Coronary artery (tissue), 2 donors: ENCODE data around the gene PRX.
A peak's percentile ranks its signal among the peaks of the same experiment; 100 is the strongest.
"Not testable (repeated sequence)": the region's sequence is repeated elsewhere in the genome, so short reads cannot be mapped to it uniquely, and the experiment has no call there.

ENCODE experiments used
- DNase-seq: peaks from one replicate; pipeline ENCODE4 v3.0.0-alpha.2; 2017; ENCODE audit warnings: low spot score
- H3K27ac ChIP-seq, 2 donors: fragments of 200-600 bp; sonication (generic); one replicate each; pipeline ENCODE4 v1.5.1; 2016 to 2019
- H3K4me3 ChIP-seq: fragments of 200-600 bp; sonication (generic); 2 replicates; pipeline ENCODE4 v1.5.1; 2016; ENCODE audit warnings: mild to moderate bottlenecking, moderate library complexity
- CTCF ChIP-seq: fragments of 200-600 bp; sonication (generic); IDR thresholded peaks from one replicate; pipeline ENCODE4 v1.5.1; 2019; ENCODE audit warnings: antibody characterized with exemption

Gene PRX

GRCh38 chr19:40433391-40434216 is 20.4 kb upstream of the PRX start:
- H3K4me3 ChIP-seq = peak overlapping the region; percentile 65
- peak overlapping the region; percentile 88 to 92 for H3K27ac ChIP-seq
- peak; percentile 94 for DNase-seq
- no peak for TF ChIP-seq CTCF

GRCh38 chr19:40432760-40433159 is 19.6 kb upstream of the PRX start:
- DNase-seq = not testable (repeated sequence)
- Histone ChIP-seq H3K27ac (peak overlapping the region; percentile 88 to 92), H3K4me3 (peak overlapping the region; percentile 65)

- peak overlapping the region; percentile 88 to 92 for H3K27ac ChIP-seq
- TF ChIP-seq CTCF = no peak
- H3K4me3 ChIP-seq = no peak overlapping the region
- DNase-seq = no peak
Observed at GRCh38 chr19:40431698-40432097, 18.5 kb upstream of the PRX start.

- not testable (repeated sequence) for DNase-seq, H3K4me3 ChIP-seq, H3K27ac ChIP-seq
Observed at GRCh38 chr19:40430242-40430641, 17.1 kb upstream of the PRX start.

- H3K27ac ChIP-seq, H3K4me3 ChIP-seq, DNase-seq: not testable (repeated sequence)
Observed at GRCh38 chr19:40428197-40428596, 15.0 kb upstream of the PRX start.

- DNase-seq = peak; percentile 100
- peak; percentile 83 for TF ChIP-seq CTCF
- Histone ChIP-seq H3K27ac (peak within 1 kb of the TSS; percentile 95 to 99), H3K4me3 (peak within 1 kb of the TSS; percentile 96)
Observed at GRCh38 chr19:40425450-40426287, 12.5 kb upstream of the PRX start, which contains the start of gene SERTAD1. Gene SERTAD1 (minus strand): TSS chr19:40425992. CDS start chr19:40423546, 2,446 bp downstream.

GRCh38 chr19:40424637-40425449 is 11.7 kb upstream of the PRX start:
- DNase-seq = peak; percentile 81
- Histone ChIP-seq H3K4me3 (peak overlapping the region; percentile 96), H3K27ac (peak overlapping the region; percentile 95 to 99)
- TF ChIP-seq CTCF = no peak

GRCh38 chr19:40423938-40424337 is 10.8 kb upstream of the PRX start:
- Histone ChIP-seq H3K4me3 (peak overlapping the region; percentile 96), H3K27ac (peak overlapping the region; percentile 32 to 95)
- no peak for TF ChIP-seq CTCF
- no peak for DNase-seq
